Fibroblast of lung (primary cell): ENCODE measurements around the gene CFAP46. TPM values are rescaled to one million over a fixed set of nuclear protein-coding genes. Genes with fewer than 3 reads are reported as not detected.

Source experiments
- DNase-seq, 2 donors: peaks; one replicate each; pipeline versions ENCODE4 v3.0.0 to v3.0.0-alpha.2; 2010; ENCODE audit warnings: low read depth in 2 of 2
- H2AFZ ChIP-seq: 2 replicates; pipeline ENCODE4 v1.5.1; 2012; ENCODE audit warnings: low read length, control low read depth, inconsistent platforms
- H3K27ac ChIP-seq: 2 replicates; pipeline ENCODE4 v1.5.1; 2011; ENCODE audit warnings: low read length, control low read depth; ENCODE audit not compliant: insufficient read depth
- H3K27me3 ChIP-seq: 2 replicates; pipeline ENCODE4 v1.5.1; 2011; ENCODE audit warnings: mild to moderate bottlenecking, low read length; ENCODE audit not compliant: control insufficient read depth, insufficient read depth
- H3K36me3 ChIP-seq: 2 replicates; pipeline ENCODE4 v1.5.1; 2011; ENCODE audit warnings: low read length; ENCODE audit not compliant: control insufficient read depth, insufficient read depth
- H3K4me1 ChIP-seq: 2 replicates; pipeline ENCODE4 v1.5.1; 2011; ENCODE audit warnings: low read length; ENCODE audit not compliant: control insufficient read depth, insufficient read depth; ENCODE audit errors: extremely low read depth
- H3K4me2 ChIP-seq: 2 replicates; pipeline ENCODE4 v1.5.1; 2011; ENCODE audit warnings: low read length, control low read depth; ENCODE audit not compliant: insufficient read depth; ENCODE audit errors: extremely low read depth
- H3K4me3 ChIP-seq, 4 experiments: fragments of 200-600 bp in 1 of 4; sonication (generic) in 1 of 4; replicated peaks in 1 of 4; 2 replicates each; pipeline ENCODE4 v1.5.1; 2011 to 2016; ENCODE audit warnings: low read length in 4 of 4, low read depth in 3 of 4, mild to moderate bottlenecking in 3 of 4, control low read depth in 2 of 4, inconsistent platforms in 1 of 4, mixed read lengths in 1 of 4; ENCODE audit not compliant: insufficient read depth in 1 of 4; ENCODE audit errors: control extremely low read depth in 1 of 4
- H3K79me2 ChIP-seq: 2 replicates; pipeline ENCODE4 v1.5.1; 2012; ENCODE audit warnings: mild to moderate bottlenecking, low read length, inconsistent platforms; ENCODE audit not compliant: control insufficient read depth, insufficient read depth
- H3K9ac ChIP-seq: 2 replicates; pipeline ENCODE4 v1.5.1; 2011; ENCODE audit warnings: mild to moderate bottlenecking, low read length, control low read depth; ENCODE audit not compliant: insufficient read depth
- H3K9me3 ChIP-seq: 2 replicates; pipeline ENCODE4 v1.5.1; 2012; ENCODE audit warnings: low read depth, low read length; ENCODE audit not compliant: control insufficient read depth, insufficient read depth
- H4K20me1 ChIP-seq: 2 replicates; pipeline ENCODE4 v1.5.1; 2011; ENCODE audit warnings: low read length; ENCODE audit not compliant: control insufficient read depth, insufficient read depth; ENCODE audit errors: extremely low read depth
- CTCF ChIP-seq, 2 donors: IDR thresholded peaks in 1 of 2; conservative IDR thresholded peaks in 1 of 2; 1 replicate in 1 of 2; 2 replicates in 1 of 2; pipeline ENCODE4 v1.5.1; 2011 to 2012; ENCODE audit warnings: low read length in 2 of 2, control low read depth in 1 of 2, inconsistent platforms in 1 of 2, low read depth in 1 of 2, mild to moderate bottlenecking in 1 of 2
- EZH2 ChIP-seq: IDR thresholded peaks from 2 replicates; pipeline ENCODE4 v1.5.1; 2012; ENCODE audit warnings: low read length, control low read depth, mild to moderate bottlenecking; ENCODE audit errors: missing control alignments
- polyA plus RNA-seq, 2 donors: library from polyadenylated mRNA; depleted of rRNA in 1 of 2; stranded (reverse) in 1 of 2; unstranded in 1 of 2; fragments of >200 nt; gene quantifications; 2 replicates each; pipeline ENCODE4 v1.2.1, GENCODE V29; 2011 to 2012; ENCODE audit warnings: missing spikeins in 1 of 2
- total RNA-seq: library from RNA; depleted of rRNA; stranded (reverse); fragments of >200 nt; gene quantifications from 2 replicates; pipeline ENCODE4 v1.2.1, GENCODE V29; 2014

CFAP46 gene
- total and polyA plus RNA-seq, 2 donors (not counting 1 experiment from before 2014, with no cell fraction given), result 0.25 to 0.66 TPM

- peak; percentile 63 to 77 for TF ChIP-seq CTCF (conservative IDR thresholded peaks at IDR 0.05 in 1 of 2, IDR thresholded peaks at IDR 0.05 in 1 of 2; ENCODE audit: low read depth in 1 of 2, low read length in 2 of 2)
- TF ChIP-seq EZH2, result no peak
- H2AFZ ChIP-seq, result no peak overlapping the region
- no peak overlapping the region for H3K9ac ChIP-seq
- peaks cover 5% of the 10 kb centered on the region for H3K9me3 ChIP-seq
- no peaks in the 10 kb centered on the region for H4K20me1 ChIP-seq
- peaks cover 7% of the 10 kb centered on the region for H3K27me3 ChIP-seq
- no peak overlapping the region for H3K4me2 ChIP-seq
- DNase-seq, result peak; percentile 2 to 29
- H3K27ac ChIP-seq, result no peak overlapping the region
- no peaks in the 10 kb centered on the region for H3K4me1 ChIP-seq
- no peaks in the 10 kb centered on the region for H3K79me2 ChIP-seq
- no peak overlapping the region for H3K4me3 ChIP-seq
- H3K36me3 ChIP-seq, result no peaks in the 10 kb centered on the region
These were observed 105.4 kb downstream of the CFAP46 start for GRCh38 chr10:132836832-132837540.

- Histone ChIP-seq H3K79me2 (no peaks in the 10 kb centered on the region), H3K9me3 (peaks cover 5% of the 10 kb centered on the region), H3K36me3 (no peaks in the 10 kb centered on the region), H2AFZ (no peak overlapping the region), H4K20me1 (no peaks in the 10 kb centered on the region), H3K27me3 (peaks cover 8% of the 10 kb centered on the region), H3K27ac (no peak overlapping the region), H3K4me3 (no peak overlapping the region), H3K9ac (no peak overlapping the region), H3K4me2 (no peak overlapping the region), H3K4me1 (no peaks in the 10 kb centered on the region)
- no peak for DNase-seq
- TF ChIP-seq EZH2 (no peak), CTCF (conservative IDR thresholded peaks at IDR 0.05 in 1 of 2, IDR thresholded peaks at IDR 0.05 in 1 of 2; ENCODE audit: low read depth in 1 of 2, low read length in 2 of 2) (no peak)
These were observed 106.0 kb downstream of the CFAP46 start for GRCh38 chr10:132836248-132836831.

- no peak overlapping the region for H3K9ac ChIP-seq
- no peak overlapping the region for H3K4me3 ChIP-seq
- peaks cover 8% of the 10 kb centered on the region for H3K27me3 ChIP-seq
These were observed 106.5 kb downstream of the CFAP46 start for GRCh38 chr10:132835848-132836233.

More at GRCh38 chr10:132835848-132836233, 106.5 kb downstream of the CFAP46 start:
- no peak overlapping the region for H2AFZ ChIP-seq
- H3K27ac ChIP-seq, result no peak overlapping the region
- DNase-seq, result no peak
- no peaks in the 10 kb centered on the region for H3K36me3 ChIP-seq
- H3K79me2 ChIP-seq, result no peaks in the 10 kb centered on the region
- H3K9me3 ChIP-seq, result peaks cover 5% of the 10 kb centered on the region
- no peaks in the 10 kb centered on the region for H4K20me1 ChIP-seq
- no peak overlapping the region for H3K4me2 ChIP-seq
- TF ChIP-seq EZH2 (no peak), CTCF (conservative IDR thresholded peaks at IDR 0.05 in 1 of 2, IDR thresholded peaks at IDR 0.05 in 1 of 2; ENCODE audit: low read depth in 1 of 2, low read length in 2 of 2) (no peak)
- H3K4me1 ChIP-seq, result no peaks in the 10 kb centered on the region
